Stimulated activated CD4-positive, alpha-beta T cell treated with anti-CD3 and anti-CD28 coated beads, TNF-alpha, amount 100 ng/mL, for 1 hour (primary cell): ENCODE measurements around the gene RP2.

ENCODE experiments used
- DNase-seq, 3 donors: peaks; one replicate each; pipeline ENCODE4 v3.0.0-alpha.2; 2020; ENCODE audit warnings: low read depth in 3 of 3, low spot score in 1 of 3

RP2 gene

DNA sequence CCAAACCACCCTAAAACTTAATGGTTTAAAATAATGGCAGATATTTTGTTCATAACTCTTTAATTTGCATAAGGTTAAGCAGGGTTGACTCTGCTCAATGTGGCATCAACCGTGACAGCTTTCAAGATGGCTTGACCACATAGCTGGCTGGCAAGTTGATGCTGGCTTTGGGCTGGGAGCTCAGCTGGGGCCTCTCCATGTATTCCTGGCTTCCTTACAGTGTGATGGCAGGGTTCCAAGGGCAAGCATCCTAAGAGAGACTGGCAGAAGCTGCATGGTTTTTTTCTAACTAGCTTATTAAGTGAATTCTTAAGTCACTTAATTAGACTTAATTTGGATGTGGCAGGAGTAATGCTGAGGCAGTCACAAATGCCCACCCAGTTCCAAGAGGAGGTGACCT lies 4.5 kb downstream of the RP2 start:
- no peak for DNase-seq

DNA sequence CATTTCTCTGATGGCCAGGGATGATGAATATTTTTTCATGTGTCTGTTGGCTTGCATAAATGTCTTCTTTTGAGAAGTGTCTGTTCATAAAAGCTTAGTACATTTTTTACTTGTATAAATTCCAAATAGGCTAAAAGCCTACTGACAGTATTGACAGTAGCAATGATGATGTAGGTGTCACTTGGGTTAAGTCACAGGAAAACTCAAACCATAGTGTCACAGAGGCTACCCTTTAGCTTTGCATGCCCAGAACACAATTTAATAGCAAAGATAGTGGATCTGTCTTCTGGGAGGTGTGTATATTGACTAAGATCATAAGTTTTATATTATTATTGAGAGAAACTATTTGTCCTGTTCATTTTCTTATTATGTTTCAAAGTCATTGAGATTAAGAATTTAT lies 8.1 kb downstream of the RP2 start:
- DNase-seq = no peak

DNA sequence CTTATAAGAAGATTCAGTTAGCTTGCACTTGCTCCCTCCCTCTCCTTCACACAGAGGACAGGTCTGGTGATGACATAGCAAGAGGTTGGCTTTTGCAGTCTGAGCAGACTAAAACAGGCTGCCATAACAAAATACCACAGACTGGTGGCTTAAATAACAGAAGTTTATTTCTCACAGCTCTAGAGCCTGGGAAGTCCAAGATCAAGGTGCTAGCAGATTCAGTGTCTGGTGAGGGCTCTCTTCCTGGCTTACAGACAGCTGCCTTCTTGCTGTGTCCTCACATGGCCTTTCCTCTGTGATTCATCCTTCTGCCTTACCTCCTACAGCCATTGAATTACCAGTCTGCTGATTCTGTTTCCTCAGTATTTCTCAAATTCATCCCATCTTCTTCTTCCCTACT lies 13.1 kb downstream of the RP2 start:
- DNase-seq = no peak

GRCh38 chrX:46850771-46851170 lies 13.9 kb downstream of the RP2 start:
- DNase-seq = no peak

DNA sequence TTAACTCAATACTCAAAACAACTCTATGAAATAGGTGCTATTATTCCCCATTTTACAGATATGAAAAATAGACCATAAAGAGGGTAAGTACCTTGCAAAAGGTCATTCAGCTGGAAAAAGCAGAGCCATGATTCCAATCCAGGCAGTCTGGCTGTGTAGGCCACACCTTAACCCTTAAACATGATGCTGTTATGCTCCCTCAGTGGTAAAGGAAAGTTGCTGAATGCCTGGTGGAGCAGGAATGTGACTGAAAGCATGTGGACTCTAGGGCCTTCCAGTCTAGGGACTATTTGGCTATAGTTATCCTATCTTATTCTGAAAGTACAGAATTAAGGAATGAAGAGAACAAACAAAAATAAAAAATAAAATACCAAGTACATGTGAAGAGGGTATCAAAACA lies 19.6 kb downstream of the RP2 start:
- DNase-seq = no peak

DNA sequence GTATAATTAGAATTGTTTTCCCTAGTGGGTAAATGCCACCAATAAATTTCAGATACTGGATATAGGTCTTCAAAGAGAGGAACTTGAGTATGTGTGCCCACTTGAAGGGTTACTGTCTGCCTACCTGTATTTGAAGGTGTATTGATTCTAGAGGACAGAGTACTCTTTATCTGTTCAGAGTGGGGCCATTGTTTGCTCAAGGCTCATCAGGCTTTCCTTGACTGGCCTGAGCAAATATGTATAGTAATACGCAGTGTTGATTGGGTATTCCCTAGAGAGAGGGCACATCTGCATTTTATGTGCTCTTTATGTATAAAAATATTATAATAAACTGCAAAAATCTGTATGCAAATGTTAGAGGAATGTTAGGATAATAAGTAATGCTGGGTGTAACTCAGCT lies 23.7 kb downstream of the RP2 start:
- DNase-seq = no peak

DNA sequence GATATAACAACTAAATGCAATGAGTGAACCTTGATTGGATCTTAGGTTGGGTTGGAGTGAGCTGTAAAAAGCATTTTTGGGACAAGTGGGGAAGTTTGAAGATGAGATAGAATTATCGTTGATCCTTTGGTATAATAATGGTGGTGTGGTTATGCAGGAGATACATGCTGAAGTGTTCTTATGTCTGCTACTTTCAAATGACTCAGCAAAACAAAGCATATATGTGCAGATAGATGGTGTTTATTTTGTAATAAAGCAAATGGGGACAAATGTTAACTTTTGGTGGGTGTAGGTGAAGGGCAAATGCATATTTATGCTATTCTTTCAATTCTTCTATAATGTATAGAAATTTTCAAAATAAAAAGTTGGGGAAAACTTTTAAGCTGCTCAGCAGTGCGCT lies 26.2 kb downstream of the RP2 start:
- no peak for DNase-seq

DNA sequence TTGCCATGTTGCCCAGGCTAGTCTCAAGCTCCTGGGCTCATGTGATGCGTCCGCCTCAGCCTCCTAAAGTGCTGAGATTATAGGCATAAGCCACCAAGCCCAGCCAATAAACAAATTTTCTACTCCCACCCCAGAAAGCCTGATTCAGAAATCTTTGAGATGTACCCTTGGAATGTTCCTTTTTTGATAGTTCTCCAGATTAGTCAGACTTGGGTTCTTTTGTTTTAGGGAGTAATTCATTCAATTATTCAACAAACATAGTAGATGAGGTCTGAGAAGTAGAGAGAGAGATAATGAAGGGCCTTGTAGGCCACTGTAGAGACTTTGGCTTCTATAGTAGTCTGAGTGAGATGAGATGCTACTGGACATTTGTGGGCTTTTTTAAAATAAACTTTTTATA lies 27.8 kb downstream of the RP2 start:
- DNase-seq = no peak

- no peak for DNase-seq
These were observed 28.4 kb downstream of the RP2 start for GRCh38 chrX:46865281-46865680.

- DNase-seq = no peak
These were observed 29.9 kb downstream of the RP2 start for GRCh38 chrX:46866726-46867125.

DNA sequence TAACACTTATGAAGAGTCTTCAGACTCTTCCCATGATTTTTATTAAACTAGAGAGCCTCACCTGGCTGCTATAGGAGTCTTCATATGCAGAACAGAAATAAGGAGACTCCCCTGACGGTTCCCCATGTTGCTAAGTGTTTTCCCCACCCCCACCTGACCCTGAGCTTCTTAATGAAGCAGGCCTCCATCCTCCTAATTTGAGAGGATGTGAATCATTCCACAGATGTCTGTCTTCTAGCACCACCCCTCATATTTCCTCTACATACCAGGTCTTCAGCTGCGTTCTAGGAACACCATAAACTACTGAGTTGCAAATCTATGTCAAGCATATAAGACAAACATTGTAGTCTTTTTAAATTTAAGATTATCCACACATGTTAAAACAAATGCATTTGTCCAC lies 36.9 kb downstream of the RP2 start:
- no peak for DNase-seq

DNA sequence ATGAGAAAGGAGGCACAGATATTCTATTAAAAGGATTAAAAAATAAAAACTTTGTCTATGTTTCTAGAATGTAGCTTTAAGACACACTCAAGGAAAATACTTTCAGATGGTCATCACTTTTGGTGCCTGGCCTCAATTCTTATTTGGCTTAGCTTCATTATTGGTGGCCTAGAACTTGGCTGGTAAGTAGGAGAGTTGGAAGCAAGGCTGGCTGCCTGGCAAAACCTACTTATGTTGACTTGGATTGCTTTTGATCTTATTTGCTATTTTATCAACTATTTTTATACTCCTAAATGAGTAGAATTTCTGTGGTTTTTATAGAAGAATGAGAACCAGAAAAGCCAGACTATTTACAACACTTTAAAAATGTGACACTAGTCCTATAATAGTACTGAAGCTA lies 40.1 kb downstream of the RP2 start:
- no peak for DNase-seq

DNA sequence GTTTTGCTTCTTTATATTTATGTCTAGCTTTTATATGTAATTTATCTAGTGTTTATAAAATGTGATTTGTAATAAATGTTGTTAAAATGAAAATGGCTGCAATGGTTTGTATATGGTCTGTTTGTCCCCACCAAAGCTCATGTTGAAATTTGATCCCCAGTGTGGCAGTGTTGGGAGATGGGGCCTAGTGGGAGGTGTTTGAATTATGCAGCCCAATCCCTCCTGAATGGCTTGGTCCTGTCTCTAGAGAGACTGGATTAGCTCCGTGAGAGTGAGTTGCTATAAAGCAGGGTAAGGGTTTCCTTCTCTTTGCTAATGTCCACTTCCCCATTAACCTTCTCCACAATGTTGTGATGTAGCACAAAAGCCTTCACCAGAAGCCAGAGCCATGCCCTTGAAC lies 45.4 kb downstream of the RP2 start:
- DNase-seq = no peak

DNA sequence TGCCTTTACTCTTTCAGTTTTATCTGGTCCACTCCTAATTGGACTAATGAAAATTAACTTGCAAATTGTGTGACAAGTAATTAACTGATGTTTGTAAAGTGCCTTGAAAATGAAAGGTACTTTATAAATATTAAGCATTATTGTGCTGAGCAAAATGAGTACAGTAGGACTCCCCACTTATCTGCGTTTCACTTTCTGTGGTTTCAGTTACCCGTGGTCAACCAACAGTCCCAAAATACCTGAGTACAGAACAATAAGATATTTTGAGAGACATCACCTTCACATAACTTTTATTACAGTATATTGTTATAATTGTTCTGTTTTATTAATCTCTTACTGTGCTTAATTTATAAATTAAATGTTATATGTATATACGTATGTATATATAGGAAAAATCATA lies 48.0 kb downstream of the RP2 start:
- no peak for DNase-seq

DNA sequence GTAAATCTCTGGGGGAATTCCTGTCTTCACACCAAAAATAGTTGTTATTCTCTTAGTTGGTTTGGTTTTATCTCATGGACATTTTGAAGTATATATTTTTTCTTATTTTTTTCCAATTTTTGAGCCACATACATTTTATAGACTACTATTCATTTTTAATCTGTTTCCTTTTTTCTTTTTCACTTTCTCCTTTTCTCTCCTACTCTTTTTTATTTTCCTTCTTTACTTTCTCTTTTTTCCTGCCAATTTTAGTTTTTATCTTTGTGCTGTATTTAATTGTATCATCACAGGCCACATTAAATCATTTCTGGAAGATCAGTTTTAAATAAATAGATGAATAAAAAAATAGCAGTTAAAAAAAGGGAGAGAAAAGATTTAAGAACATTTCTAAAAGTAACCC lies 61.4 kb downstream of the RP2 start:
- DNase-seq = no peak

DNA sequence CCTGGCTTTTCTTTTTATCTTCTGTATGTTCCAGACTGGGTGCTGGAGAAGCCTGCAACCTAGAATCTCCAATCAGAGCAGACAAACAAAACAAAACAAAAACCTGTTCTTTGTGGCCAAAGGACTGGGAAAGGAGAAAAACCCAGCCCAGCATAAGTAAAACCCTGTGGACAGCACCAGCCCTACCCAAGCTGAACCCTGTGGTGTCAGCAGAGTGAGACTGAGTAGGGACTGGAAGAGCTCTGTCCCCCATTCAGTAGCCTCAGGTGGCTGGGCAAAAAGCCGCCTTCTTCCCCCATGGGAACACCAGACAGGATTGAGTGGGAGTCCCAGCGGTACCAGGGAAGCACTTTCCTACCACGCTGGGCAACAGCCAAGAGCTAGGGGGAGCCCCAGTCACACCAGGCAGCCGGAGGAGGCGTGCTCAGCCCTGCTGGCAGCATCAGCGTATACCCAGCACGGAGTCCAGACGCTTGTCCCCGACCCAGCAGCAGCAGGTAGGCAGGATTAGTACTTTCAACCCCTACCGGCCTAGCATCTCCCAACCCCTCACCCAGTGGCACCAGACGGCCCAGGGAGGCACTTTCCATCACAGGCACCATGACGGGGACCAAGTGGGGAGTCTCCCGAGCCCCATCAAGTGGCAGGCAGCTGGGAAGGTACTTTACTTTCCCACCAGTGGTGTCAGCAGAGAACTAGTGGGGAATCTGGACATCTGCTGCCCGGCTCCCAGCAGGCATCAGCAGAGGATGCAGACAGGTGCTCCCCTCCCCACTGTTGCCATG lies 66.8 kb downstream of the RP2 start:
- DNase-seq = peak in 2 of 3 donors; percentile 6 to 18

DNA sequence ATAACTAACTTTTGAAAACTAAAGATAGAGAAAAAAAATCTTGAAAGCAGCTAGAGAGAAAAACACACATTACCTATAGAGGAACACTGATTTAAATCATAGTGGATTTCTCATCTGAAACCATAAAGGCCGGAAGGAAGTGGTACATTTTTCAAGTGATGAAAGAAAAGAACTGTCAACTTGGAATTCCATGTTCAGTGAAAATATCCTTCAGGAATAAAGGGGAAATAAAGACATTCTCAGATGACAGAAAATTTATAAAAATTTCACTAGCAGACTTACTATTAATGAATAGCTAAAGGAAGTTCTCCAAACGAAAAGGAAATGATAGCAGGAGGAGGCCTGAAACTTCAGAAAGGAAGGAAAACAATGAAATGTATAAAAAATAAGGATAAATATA lies 67.8 kb downstream of the RP2 start:
- DNase-seq = no peak

DNA sequence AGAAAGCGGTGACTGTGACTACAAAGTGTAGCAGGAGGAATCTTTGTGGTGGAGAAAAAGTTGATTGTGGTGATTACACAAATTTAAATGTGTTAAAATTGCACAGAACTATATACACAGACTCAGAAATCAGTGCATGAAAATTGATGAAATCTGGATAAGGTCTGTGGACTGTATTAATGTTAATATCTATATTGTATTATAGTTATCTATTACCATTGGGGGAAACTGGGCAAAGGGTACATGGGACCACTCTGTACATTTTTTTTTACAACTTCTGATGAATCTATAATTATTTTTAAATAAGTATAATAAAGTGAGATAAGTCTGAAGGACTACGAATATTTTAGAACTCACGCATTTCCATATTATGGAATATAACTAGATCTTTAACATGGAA lies 73.6 kb downstream of the RP2 start:
- no peak for DNase-seq

GRCh38 chrX:46912098-46912602 lies 75.3 kb downstream of the RP2 start, which contains the start of gene JADE3:
TSS of gene JADE3 (plus strand) at chrX:46912421. CDS start at chrX:46984895, 72,474 bp downstream.
- DNase-seq = peak in 1 of 3 donors; percentile 18

DNA sequence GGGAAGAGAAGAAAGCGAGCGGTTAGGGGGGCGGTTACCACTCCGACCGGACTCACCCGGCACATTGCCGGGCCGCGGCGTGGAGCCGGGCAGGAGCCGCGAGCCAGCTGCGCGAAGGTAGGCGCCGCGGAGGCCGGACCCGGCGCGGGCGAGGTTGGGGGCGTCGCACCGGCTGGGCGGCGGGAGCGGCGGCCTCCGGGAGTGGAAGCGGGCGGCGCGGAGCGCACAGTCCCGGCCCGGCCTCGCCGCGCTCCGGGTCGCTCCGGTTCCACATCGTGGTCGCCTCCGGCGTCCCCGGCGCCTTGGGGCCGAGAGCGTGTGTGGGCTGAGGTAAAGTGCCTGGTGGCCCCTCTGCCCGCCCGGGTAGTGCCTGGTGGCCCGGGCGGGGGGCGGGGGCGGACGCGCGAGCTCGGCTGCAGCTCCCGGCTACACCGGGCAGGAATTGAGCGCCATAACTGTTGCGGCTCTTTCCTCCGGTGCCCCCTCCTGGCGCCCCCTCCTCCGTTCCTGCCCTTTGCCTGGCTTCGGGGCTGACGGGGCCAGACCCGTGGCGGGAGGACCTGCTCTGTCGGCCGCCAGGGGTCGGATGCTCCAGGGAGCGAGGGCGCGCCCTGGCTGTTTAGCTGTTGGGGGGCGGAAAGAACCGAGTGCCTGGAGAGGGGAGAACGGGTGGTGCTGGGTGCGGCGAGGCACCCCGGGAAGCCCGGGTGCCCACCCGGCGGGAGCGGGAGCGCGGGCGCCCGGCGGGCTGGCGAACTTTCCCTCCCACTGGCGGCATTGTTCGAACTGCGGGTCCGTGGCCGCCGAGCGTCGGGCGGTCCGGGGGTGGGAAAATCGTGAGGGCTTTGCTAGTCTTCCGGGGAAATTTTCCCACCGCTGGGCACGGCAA lies 76.0 kb downstream of the RP2 start:
- DNase-seq = no peak

- DNase-seq = no peak
These were observed 76.8 kb downstream of the RP2 start for GRCh38 chrX:46913667-46914066.

- DNase-seq = no peak
These were observed 79.4 kb downstream of the RP2 start for GRCh38 chrX:46916273-46916672.
